Memory B cell (primary cell): Measurements from ENCODE around the gene CHD5.

ENCODE experiments used
- ATAC-seq: fragments of 150-1000 bp; cut with Tn5 transposase; 2 replicates; pipeline ENCODE4 v1.10.0; 2021; ENCODE audit warnings: low read depth, mild to moderate bottlenecking, moderate library complexity
- DNase-seq, 2 donors: peaks; one replicate each; pipeline ENCODE4 v3.0.0; 2022; ENCODE audit warnings: low spot score in 2 of 2
- H3K27ac Mint-ChIP-seq: one replicate; pipeline ENCODE4 v1.8.0; 2022; ENCODE audit warnings: mild to moderate bottlenecking, moderate library complexity, mixed read lengths
- H3K27me3 Mint-ChIP-seq: one replicate; pipeline ENCODE4 v1.8.0; 2022; ENCODE audit warnings: mixed read lengths
- H3K36me3 Mint-ChIP-seq: one replicate; pipeline ENCODE4 v1.8.0; 2022; ENCODE audit warnings: mild to moderate bottlenecking, mixed read lengths
- H3K4me1 Mint-ChIP-seq: one replicate; pipeline ENCODE4 v1.8.0; 2022; ENCODE audit warnings: mixed read lengths
- H3K4me3 Mint-ChIP-seq: one replicate; pipeline ENCODE4 v1.8.0; 2022; ENCODE audit warnings: mild to moderate bottlenecking, moderate library complexity, mixed read lengths
- H3K9me3 Mint-ChIP-seq: one replicate; pipeline ENCODE4 v1.8.0; 2022; ENCODE audit warnings: mixed read lengths

Gene CHD5

GRCh38 chr1:6099297-6099696 lies 80.8 kb downstream of the CHD5 start:
- no peaks in the 10 kb centered on the region for H3K4me1 Mint-ChIP-seq
- H3K27ac Mint-ChIP-seq, result no peak overlapping the region
- no peaks in the 10 kb centered on the region for H3K27me3 Mint-ChIP-seq
- no peak for ATAC-seq
- DNase-seq, result no peak
- H3K9me3 Mint-ChIP-seq, result no peaks in the 10 kb centered on the region
- peaks cover 9% of the 10 kb centered on the region for H3K36me3 Mint-ChIP-seq
- no peak overlapping the region for H3K4me3 Mint-ChIP-seq

GRCh38 chr1:6098303-6099215 lies 81.6 kb downstream of the CHD5 start:
- H3K27ac Mint-ChIP-seq, result no peak overlapping the region
- no peaks in the 10 kb centered on the region for H3K27me3 Mint-ChIP-seq
- DNase-seq (no peak), ATAC-seq (no peak)
- no peaks in the 10 kb centered on the region for H3K4me1 Mint-ChIP-seq
- H3K4me3 Mint-ChIP-seq, result no peak overlapping the region
- H3K9me3 Mint-ChIP-seq, result no peaks in the 10 kb centered on the region
- H3K36me3 Mint-ChIP-seq, result peaks cover 14% of the 10 kb centered on the region

GRCh38 chr1:6097824-6098223 lies 82.3 kb downstream of the CHD5 start:
- no peaks in the 10 kb centered on the region for H3K9me3 Mint-ChIP-seq
- no peak overlapping the region for H3K27ac Mint-ChIP-seq
- DNase-seq (no peak), ATAC-seq (no peak)
- H3K27me3 Mint-ChIP-seq, result no peaks in the 10 kb centered on the region
- H3K36me3 Mint-ChIP-seq, result peaks cover 14% of the 10 kb centered on the region
- H3K4me1 Mint-ChIP-seq, result no peaks in the 10 kb centered on the region
- no peak overlapping the region for H3K4me3 Mint-ChIP-seq

GRCh38 chr1:6097117-6097595 lies 83.0 kb downstream of the CHD5 start:
- no peak for DNase-seq
- no peak for ATAC-seq
- no peak overlapping the region for H3K27ac Mint-ChIP-seq
- peaks cover 14% of the 10 kb centered on the region for H3K36me3 Mint-ChIP-seq
- no peaks in the 10 kb centered on the region for H3K9me3 Mint-ChIP-seq
- no peaks in the 10 kb centered on the region for H3K4me1 Mint-ChIP-seq
- H3K4me3 Mint-ChIP-seq, result no peak overlapping the region
- H3K27me3 Mint-ChIP-seq, result no peaks in the 10 kb centered on the region

- Mint-ChIP-seq H3K4me1 (no peaks in the 10 kb centered on the region), H3K4me3 (no peak overlapping the region), H3K36me3 (peaks cover 14% of the 10 kb centered on the region), H3K27me3 (no peaks in the 10 kb centered on the region), H3K27ac (no peak overlapping the region), H3K9me3 (no peaks in the 10 kb centered on the region)
- no peak for ATAC-seq
- DNase-seq, result no peak
These were observed 83.6 kb downstream of the CHD5 start for GRCh38 chr1:6096243-6097116.

GRCh38 chr1:6095511-6096242 lies 84.4 kb downstream of the CHD5 start:
- ATAC-seq, result no peak
- peaks cover 18% of the 10 kb centered on the region for H3K36me3 Mint-ChIP-seq

GRCh38 chr1:6094801-6095505 lies 85.2 kb downstream of the CHD5 start:
- H3K9me3 Mint-ChIP-seq, result no peaks in the 10 kb centered on the region
- H3K27me3 Mint-ChIP-seq, result no peaks in the 10 kb centered on the region
- H3K27ac Mint-ChIP-seq, result no peak overlapping the region
- H3K36me3 Mint-ChIP-seq, result peaks cover 18% of the 10 kb centered on the region
- no peak for ATAC-seq
- no peak overlapping the region for H3K4me3 Mint-ChIP-seq
- H3K4me1 Mint-ChIP-seq, result no peaks in the 10 kb centered on the region
- no peak for DNase-seq

More at GRCh38 chr1:6095511-6096242, 84.4 kb downstream of the CHD5 start:
- Mint-ChIP-seq H3K4me1 (no peaks in the 10 kb centered on the region), H3K4me3 (no peak overlapping the region), H3K27me3 (no peaks in the 10 kb centered on the region), H3K9me3 (no peaks in the 10 kb centered on the region), H3K27ac (no peak overlapping the region)
- no peak for DNase-seq

GRCh38 chr1:6094246-6094645 lies 85.9 kb downstream of the CHD5 start:
- no peak overlapping the region for H3K4me3 Mint-ChIP-seq
- no peak for ATAC-seq
- peaks cover 18% of the 10 kb centered on the region for H3K36me3 Mint-ChIP-seq
- H3K27me3 Mint-ChIP-seq, result no peaks in the 10 kb centered on the region
- H3K4me1 Mint-ChIP-seq, result no peaks in the 10 kb centered on the region
- DNase-seq, result no peak
- H3K27ac Mint-ChIP-seq, result no peak overlapping the region
- H3K9me3 Mint-ChIP-seq, result no peaks in the 10 kb centered on the region

- Mint-ChIP-seq H3K27me3 (no peaks in the 10 kb centered on the region), H3K4me3 (no peak overlapping the region), H3K36me3 (peaks cover 17% of the 10 kb centered on the region), H3K9me3 (no peaks in the 10 kb centered on the region), H3K4me1 (no peaks in the 10 kb centered on the region), H3K27ac (no peak overlapping the region)
- ATAC-seq (no peak), DNase-seq (no peak)
These were observed 86.5 kb downstream of the CHD5 start for GRCh38 chr1:6093611-6094010.

GRCh38 chr1:6093071-6093470 lies 87.0 kb downstream of the CHD5 start:
- no peak for DNase-seq
- no peaks in the 10 kb centered on the region for H3K9me3 Mint-ChIP-seq
- no peak for ATAC-seq
- no peaks in the 10 kb centered on the region for H3K27me3 Mint-ChIP-seq
- H3K4me3 Mint-ChIP-seq, result no peak overlapping the region
- no peaks in the 10 kb centered on the region for H3K4me1 Mint-ChIP-seq
- H3K36me3 Mint-ChIP-seq, result peaks cover 17% of the 10 kb centered on the region
- H3K27ac Mint-ChIP-seq, result no peak overlapping the region

- H3K4me3 Mint-ChIP-seq, result no peak overlapping the region
- H3K27me3 Mint-ChIP-seq, result no peaks in the 10 kb centered on the region
- H3K9me3 Mint-ChIP-seq, result no peaks in the 10 kb centered on the region
- H3K4me1 Mint-ChIP-seq, result no peaks in the 10 kb centered on the region
- DNase-seq, result no peak
- no peak for ATAC-seq
- H3K27ac Mint-ChIP-seq, result no peak overlapping the region
- peaks cover 11% of the 10 kb centered on the region for H3K36me3 Mint-ChIP-seq
These were observed 87.9 kb downstream of the CHD5 start for GRCh38 chr1:6092211-6092610.

- Mint-ChIP-seq H3K9me3 (no peaks in the 10 kb centered on the region), H3K4me3 (no peak overlapping the region), H3K27me3 (no peaks in the 10 kb centered on the region), H3K27ac (no peak overlapping the region), H3K36me3 (peaks cover 14% of the 10 kb centered on the region), H3K4me1 (no peaks in the 10 kb centered on the region)
- ATAC-seq, result no peak
- DNase-seq, result no peak
These were observed 88.4 kb downstream of the CHD5 start for GRCh38 chr1:6091823-6092109.

- H3K36me3 Mint-ChIP-seq, result peaks cover 14% of the 10 kb centered on the region
- no peak overlapping the region for H3K27ac Mint-ChIP-seq
- ATAC-seq, result no peak
These were observed 88.9 kb downstream of the CHD5 start for GRCh38 chr1:6090996-6091822.

More at GRCh38 chr1:6090996-6091822, 88.9 kb downstream of the CHD5 start:
- no peaks in the 10 kb centered on the region for H3K4me1 Mint-ChIP-seq
- DNase-seq, result no peak
- H3K9me3 Mint-ChIP-seq, result no peaks in the 10 kb centered on the region
- H3K4me3 Mint-ChIP-seq, result no peak overlapping the region
- no peaks in the 10 kb centered on the region for H3K27me3 Mint-ChIP-seq
